Heart right ventricle (tissue), 16 donors: ENCODE results near the gene ITGAX. TPM values are rescaled to one million over a fixed set of nuclear protein-coding genes. Genes with fewer than 3 reads are reported as not detected.

Experiments used
- ATAC-seq, 8 donors: fragments of 200-7000 bp; cut with Tn5 transposase; one replicate each; pipeline ENCODE4 v1.9.1; 2020; ENCODE audit warnings: mild to moderate bottlenecking in 8 of 8, moderate library complexity in 8 of 8, moderate number of reproducible peaks in 1 of 8
- DNase-seq, 2 donors: peaks; one replicate each; pipeline ENCODE4 v3.0.0-alpha.2; 2020
- H3K27ac ChIP-seq, 10 donors: fragments of 200-600 bp; sonication (generic) in 2 of 10; one replicate each; pipeline versions ENCODE4 v1.5.0 to v1.8.0; 2020 to 2022; ENCODE audit warnings: mild to moderate bottlenecking in 3 of 10
- H3K27me3 ChIP-seq, 7 donors: fragments of 200-600 bp; one replicate each; pipeline ENCODE4 v1.8.0; 2021 to 2022; ENCODE audit warnings: mild to moderate bottlenecking in 2 of 7
- H3K36me3 ChIP-seq, 9 donors: fragments of 200-600 bp; sonication (generic) in 1 of 9; one replicate each; pipeline versions ENCODE4 v1.5.0 to v1.8.0; 2020 to 2022; ENCODE audit warnings: mild to moderate bottlenecking in 2 of 9
- H3K4me1 ChIP-seq, 9 donors: fragments of 200-600 bp; sonication (generic) in 1 of 9; one replicate each; pipeline versions ENCODE4 v1.5.0 to v1.8.0; 2020 to 2022; ENCODE audit warnings: mild to moderate bottlenecking in 4 of 9
- H3K4me3 ChIP-seq, 10 donors: fragments of 200-600 bp; sonication (generic) in 2 of 10; one replicate each; pipeline versions ENCODE4 v1.5.0 to v1.8.0; 2020 to 2022; ENCODE audit warnings: mild to moderate bottlenecking in 7 of 10, moderate library complexity in 2 of 10
- H3K9me3 ChIP-seq, 11 donors: fragments of 200-600 bp in 10 of 11; sonication (generic) in 2 of 11; one replicate each; pipeline versions ENCODE4 v1.5.0 to v1.8.0; 2013 to 2022; ENCODE audit warnings: mild to moderate bottlenecking in 2 of 11, control low read depth in 1 of 11, moderate library complexity in 1 of 11
- WGBS, 2 donors: extraction: QIAGEN DNeasy Blood & Tissue Kit; methylation state at CpG; one replicate each; pipeline ENCODE4 v1.1.7; 2013; ENCODE audit warnings: inconsistent platforms in 1 of 2; 5-methylcytosine and 5-hydroxymethylcytosine counted together
- intact Hi-C, 10 donors: fragments of 100-400 bp; cut with DNase I; formaldehyde crosslinking; loops; one replicate each; pipeline versions ENCODE4 v1.11.1 to v1.14.2; 2022
- polyA plus RNA-seq, 2 donors: library from polyadenylated mRNA; stranded (reverse); fragments of 200-250 nt; gene quantifications; one replicate each; pipeline ENCODE4 v1.2.3, GENCODE V29; 2013
- total RNA-seq, 10 donors: library from RNA; stranded (reverse); fragmentation: NEBNext Ultra II Directional in 3 of 10; extraction: Animal tissue kit (Norgen Biotek cat#: 25700) in 3 of 10; gene quantifications; one replicate each; pipeline versions ENCODE4 v1.2.1 to v1.2.4, GENCODE V29; 2021 to 2023
- TF ChIP-seq, protein P1 (sequence below), 9 donors: fragments of 200-600 bp; sonication (generic) in 2 of 9; IDR thresholded peaks; one replicate each; pipeline versions ENCODE4 v1.5.0 to v1.8.0; 2021 to 2022; ENCODE audit warnings: antibody characterized with exemption in 9 of 9, mild to moderate bottlenecking in 5 of 9, moderate library complexity in 1 of 9
- donor health status: Arrhythmogenic right ventricular cardiomyopathy.
- donor health status: ischemic (EF 13 %, LVEDD 7.1; RV severe dilation, severe dysfunction).
- donor health status: healthy with polysubstance abuse.
- donor health status: DM: no; HTN: yes; CAD: no.
- donor health status: DM: no; HTN: no; CAD: no.
- donor health status: ischemic (EF 25% LVEDD 6.9; RV normal size, moderate dysfunction).
- donor health status: ischemic (EF 25% LVEDD 5.7; RV mildly dilated, moderate dysfunction).
- donor health status: healthy.
- donor health status: DM: yes; HTN: yes; CAD: no.
- donor health status: Ischemic cardiomyopathy.
- donor health status: ischemic (EF 35%, LVEDD 5.7; RV mildly dilated, moderate dysfunction).
- donor health status: nonischemic (EF 11% LVEDD 7.7; RV severe dilation, severe dysfunction).
- donor health status: DM: yes; HTN: yes; CAD: no.
- donor health status: PGD.
- donor health status: ischemic (EF 29% LVEDD 5.4; RV normal size, mild dysfunction).
- donor health status: nonischemic (EF 23%, LVEDD 6.1; RV moderate dilation, normal function).

The ITGAX gene
- total and polyA plus RNA-seq, 12 donors, result 0.79 to 18.5 (median 1.9) TPM

DNA sequence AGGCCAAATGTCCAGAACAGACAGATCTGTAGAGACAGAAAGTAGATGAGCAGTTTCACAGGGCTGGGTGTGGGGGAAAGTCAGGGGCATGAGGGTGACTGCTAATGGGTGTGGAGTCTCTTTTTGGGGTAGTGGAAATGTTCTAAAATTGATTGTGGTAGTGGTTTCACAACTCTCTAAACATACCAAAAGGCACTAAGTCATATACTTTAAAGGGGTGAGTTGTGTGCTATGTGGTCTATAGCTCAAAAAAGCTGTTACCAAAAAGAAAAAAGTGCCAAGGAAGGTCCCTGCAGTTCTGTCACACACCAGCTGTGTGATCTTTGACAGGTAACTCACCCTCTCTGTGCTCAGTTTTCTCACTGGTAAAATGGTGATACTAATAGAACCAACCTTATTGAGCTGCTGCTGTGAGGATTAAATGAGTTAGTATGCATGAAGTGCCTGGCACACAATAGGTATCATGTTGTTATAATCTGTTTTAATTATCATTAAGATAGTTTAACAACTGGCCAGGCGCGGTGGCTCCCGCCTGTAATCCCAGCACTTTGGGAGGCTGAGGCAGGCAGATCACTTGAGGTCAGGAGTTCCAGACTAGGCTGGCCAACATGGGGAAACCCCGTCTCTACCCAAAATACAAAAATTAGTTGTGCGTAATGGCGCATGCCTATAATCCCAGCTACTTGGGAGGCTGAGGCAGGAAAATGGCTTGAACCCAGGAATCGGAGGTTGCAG, 10.3 kb downstream of the ITGAX start:
- Histone ChIP-seq H3K9me3 (no peaks in the 10 kb centered on the region), H3K36me3 (peaks cover 0 to 17% (median 0%) of the 10 kb centered on the region in 9 donors), H3K27me3 (peaks cover 0 to 12% (median 0%) of the 10 kb centered on the region in 7 donors), H3K27ac (no peak overlapping the region), H3K4me3 (no peak overlapping the region), H3K4me1 (peaks cover 0 to 34% (median 0%) of the 10 kb centered on the region in 9 donors)
- intact Hi-C loops, result no loop called here
- WGBS, 2 donors, result 85 to 89% methylated on average over 7 of the region's 7 CpGs
- TF ChIP-seq, protein P1, sequence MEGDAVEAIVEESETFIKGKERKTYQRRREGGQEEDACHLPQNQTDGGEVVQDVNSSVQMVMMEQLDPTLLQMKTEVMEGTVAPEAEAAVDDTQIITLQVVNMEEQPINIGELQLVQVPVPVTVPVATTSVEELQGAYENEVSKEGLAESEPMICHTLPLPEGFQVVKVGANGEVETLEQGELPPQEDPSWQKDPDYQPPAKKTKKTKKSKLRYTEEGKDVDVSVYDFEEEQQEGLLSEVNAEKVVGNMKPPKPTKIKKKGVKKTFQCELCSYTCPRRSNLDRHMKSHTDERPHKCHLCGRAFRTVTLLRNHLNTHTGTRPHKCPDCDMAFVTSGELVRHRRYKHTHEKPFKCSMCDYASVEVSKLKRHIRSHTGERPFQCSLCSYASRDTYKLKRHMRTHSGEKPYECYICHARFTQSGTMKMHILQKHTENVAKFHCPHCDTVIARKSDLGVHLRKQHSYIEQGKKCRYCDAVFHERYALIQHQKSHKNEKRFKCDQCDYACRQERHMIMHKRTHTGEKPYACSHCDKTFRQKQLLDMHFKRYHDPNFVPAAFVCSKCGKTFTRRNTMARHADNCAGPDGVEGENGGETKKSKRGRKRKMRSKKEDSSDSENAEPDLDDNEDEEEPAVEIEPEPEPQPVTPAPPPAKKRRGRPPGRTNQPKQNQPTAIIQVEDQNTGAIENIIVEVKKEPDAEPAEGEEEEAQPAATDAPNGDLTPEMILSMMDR (IDR thresholded peaks at IDR 0.05), result no peak
- no peak for ATAC-seq
- DNase-seq, result no peak

DNA sequence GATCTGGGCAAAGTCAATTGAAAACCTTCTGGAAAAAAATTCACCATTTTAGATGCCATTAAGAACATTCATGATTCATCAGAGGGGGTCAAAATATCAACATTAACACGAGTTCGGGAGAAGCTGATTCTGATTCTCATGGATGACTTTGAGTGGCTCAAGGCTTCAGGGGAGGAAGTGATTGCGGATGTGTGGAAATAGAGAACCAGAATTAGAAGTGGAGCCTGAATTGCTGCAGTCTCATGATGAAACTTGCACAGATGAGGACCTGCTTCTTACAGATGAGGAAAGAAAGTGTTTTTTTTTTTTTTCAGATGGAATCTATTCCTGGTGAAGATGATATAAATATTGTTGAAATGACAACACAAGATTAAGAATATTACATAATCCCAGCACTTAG, 12.9 kb downstream of the ITGAX start:
- no peaks in the 10 kb centered on the region for H3K9me3 ChIP-seq
- H3K4me1 ChIP-seq, result peaks cover 0 to 34% (median 0%) of the 10 kb centered on the region in 9 donors
- DNase-seq (no peak), ATAC-seq (peak in 2 of 8 donors; percentile 33 to 61)
- peaks cover 0 to 14% (median 0%) of the 10 kb centered on the region in 7 donors for H3K27me3 ChIP-seq
- TF ChIP-seq, protein P1 (IDR thresholded peaks at IDR 0.05), result no peak
- peaks cover 0 to 25% (median 0%) of the 10 kb centered on the region in 9 donors for H3K36me3 ChIP-seq
- intact Hi-C loops, result no loop called here
- no peak overlapping the region for H3K4me3 ChIP-seq
- 81 to 82% methylated on average over 3 of the region's 3 CpGs for WGBS, 2 donors
- peak overlapping the region in 1 of 10 donors; percentile 41 for H3K27ac ChIP-seq

DNA sequence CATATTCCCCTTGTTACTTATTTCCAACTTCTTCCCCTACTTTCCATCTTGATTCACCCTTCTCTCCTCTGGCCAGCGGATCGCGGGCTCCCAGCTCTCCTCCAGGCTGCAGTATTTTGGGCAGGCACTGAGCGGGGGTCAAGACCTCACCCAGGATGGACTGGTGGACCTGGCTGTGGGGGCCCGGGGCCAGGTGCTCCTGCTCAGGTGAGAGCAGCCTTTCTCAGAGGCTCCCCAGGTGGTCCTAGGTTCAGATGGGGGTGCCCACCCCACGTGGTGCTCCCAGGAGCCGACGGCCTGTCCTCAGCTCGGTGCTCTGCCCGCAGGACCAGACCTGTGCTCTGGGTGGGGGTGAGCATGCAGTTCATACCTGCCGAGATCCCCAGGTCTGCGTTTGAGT, 16.0 kb downstream of the ITGAX start:
- Histone ChIP-seq H3K4me1 (peaks cover 0 to 22% (median 0%) of the 10 kb centered on the region in 9 donors), H3K4me3 (no peak overlapping the region), H3K27ac (no peak overlapping the region), H3K27me3 (peaks cover 0 to 7% (median 0%) of the 10 kb centered on the region in 7 donors), H3K36me3 (peaks cover 0 to 17% (median 0%) of the 10 kb centered on the region in 9 donors), H3K9me3 (peaks cover 0 to 13% (median 0%) of the 10 kb centered on the region in 11 donors)
- ATAC-seq, result no peak
- DNase-seq, result no peak
- TF ChIP-seq, protein P1 (IDR thresholded peaks at IDR 0.05), result no peak
- intact Hi-C loops, result no loop called here
- WGBS, 2 donors, result 90% methylated on average over 12 of the region's 12 CpGs

DNA sequence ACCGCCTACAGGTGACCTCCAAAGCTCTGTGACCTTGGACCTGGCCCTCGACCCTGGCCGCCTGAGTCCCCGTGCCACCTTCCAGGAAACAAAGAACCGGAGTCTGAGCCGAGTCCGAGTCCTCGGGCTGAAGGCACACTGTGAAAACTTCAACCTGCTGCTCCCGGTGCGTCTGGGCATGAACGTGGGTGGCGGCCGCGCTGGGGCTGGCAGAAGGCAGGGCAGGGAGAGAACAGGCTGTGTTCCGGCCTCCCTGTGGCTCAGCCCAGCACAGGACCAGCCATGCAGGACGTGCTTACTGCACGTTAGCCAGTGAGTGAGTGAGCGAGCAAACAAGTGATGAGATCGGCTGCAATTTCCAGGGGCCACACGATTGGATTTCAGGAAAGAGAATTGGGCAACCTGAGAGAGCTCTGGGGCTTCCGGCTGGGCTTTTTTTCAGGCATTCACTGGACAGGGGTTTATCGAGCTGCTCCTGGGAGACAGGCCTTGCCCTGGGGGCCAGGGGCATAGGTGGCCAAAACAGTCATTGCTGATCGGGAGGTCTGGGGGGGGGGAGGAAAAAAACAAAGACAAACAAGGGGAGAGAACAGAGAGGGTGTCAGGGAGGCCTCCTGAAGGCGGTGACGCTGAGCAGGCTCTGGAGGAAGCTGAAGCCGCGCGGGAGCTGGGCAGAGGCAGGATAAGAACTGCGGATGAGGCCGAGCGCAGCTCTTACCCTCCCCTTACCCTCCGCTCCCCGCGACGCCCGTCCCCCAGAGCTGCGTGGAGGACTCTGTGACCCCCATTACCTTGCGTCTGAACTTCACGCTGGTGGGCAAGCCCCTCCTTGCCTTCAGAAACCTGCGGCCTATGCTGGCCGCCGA, 16.9 kb downstream of the ITGAX start:
- TF ChIP-seq, protein P1 (IDR thresholded peaks at IDR 0.05), result no peak

More for the DNA sequence above, 16.9 kb downstream of the ITGAX start:
- H3K36me3 ChIP-seq, result peaks cover 0 to 24% (median 0%) of the 10 kb centered on the region in 9 donors
- H3K27me3 ChIP-seq, result peaks cover 0 to 7% (median 0%) of the 10 kb centered on the region in 7 donors
- H3K9me3 ChIP-seq, result peaks cover 0 to 13% (median 0%) of the 10 kb centered on the region in 11 donors
- peaks cover 0 to 14% (median 0%) of the 10 kb centered on the region in 9 donors for H3K4me1 ChIP-seq
- no peak for ATAC-seq
- H3K27ac ChIP-seq, result no peak overlapping the region
- H3K4me3 ChIP-seq, result no peak overlapping the region
- intact Hi-C loops, result no loop called here
- 75 to 80% methylated on average over 41 to 42 of the region's 42 CpGs for WGBS, 2 donors
- no peak for DNase-seq
